Fibroblast of lung (primary cell): ENCODE data around the gene NPM3. TPM values are rescaled to one million over a fixed set of nuclear protein-coding genes. Genes with fewer than 3 reads are reported as not detected.
A peak's percentile ranks its signal among the peaks of the same experiment; 100 is the strongest.

Experiments
- DNase-seq, 2 donors: peaks; one replicate each; pipeline versions ENCODE4 v3.0.0 to v3.0.0-alpha.2; 2010; ENCODE audit warnings: low read depth in 2 of 2
- H2AFZ ChIP-seq: 2 replicates; pipeline ENCODE4 v1.5.1; 2012; ENCODE audit warnings: low read length, control low read depth, inconsistent platforms
- H3K27ac ChIP-seq: 2 replicates; pipeline ENCODE4 v1.5.1; 2011; ENCODE audit warnings: low read length, control low read depth; ENCODE audit not compliant: insufficient read depth
- H3K27me3 ChIP-seq: 2 replicates; pipeline ENCODE4 v1.5.1; 2011; ENCODE audit warnings: mild to moderate bottlenecking, low read length; ENCODE audit not compliant: control insufficient read depth, insufficient read depth
- H3K36me3 ChIP-seq: 2 replicates; pipeline ENCODE4 v1.5.1; 2011; ENCODE audit warnings: low read length; ENCODE audit not compliant: control insufficient read depth, insufficient read depth
- H3K4me1 ChIP-seq: 2 replicates; pipeline ENCODE4 v1.5.1; 2011; ENCODE audit warnings: low read length; ENCODE audit not compliant: control insufficient read depth, insufficient read depth; ENCODE audit errors: extremely low read depth
- H3K4me2 ChIP-seq: 2 replicates; pipeline ENCODE4 v1.5.1; 2011; ENCODE audit warnings: low read length, control low read depth; ENCODE audit not compliant: insufficient read depth; ENCODE audit errors: extremely low read depth
- H3K4me3 ChIP-seq, 4 experiments: fragments of 200-600 bp in 1 of 4; sonication (generic) in 1 of 4; replicated peaks in 1 of 4; 2 replicates each; pipeline ENCODE4 v1.5.1; 2011 to 2016; ENCODE audit warnings: low read length in 4 of 4, low read depth in 3 of 4, mild to moderate bottlenecking in 3 of 4, control low read depth in 2 of 4, inconsistent platforms in 1 of 4, mixed read lengths in 1 of 4; ENCODE audit not compliant: insufficient read depth in 1 of 4; ENCODE audit errors: control extremely low read depth in 1 of 4
- H3K79me2 ChIP-seq: 2 replicates; pipeline ENCODE4 v1.5.1; 2012; ENCODE audit warnings: mild to moderate bottlenecking, low read length, inconsistent platforms; ENCODE audit not compliant: control insufficient read depth, insufficient read depth
- H3K9ac ChIP-seq: 2 replicates; pipeline ENCODE4 v1.5.1; 2011; ENCODE audit warnings: mild to moderate bottlenecking, low read length, control low read depth; ENCODE audit not compliant: insufficient read depth
- H3K9me3 ChIP-seq: 2 replicates; pipeline ENCODE4 v1.5.1; 2012; ENCODE audit warnings: low read depth, low read length; ENCODE audit not compliant: control insufficient read depth, insufficient read depth
- H4K20me1 ChIP-seq: 2 replicates; pipeline ENCODE4 v1.5.1; 2011; ENCODE audit warnings: low read length; ENCODE audit not compliant: control insufficient read depth, insufficient read depth; ENCODE audit errors: extremely low read depth
- EZH2 ChIP-seq: IDR thresholded peaks from 2 replicates; pipeline ENCODE4 v1.5.1; 2012; ENCODE audit warnings: low read length, control low read depth, mild to moderate bottlenecking; ENCODE audit errors: missing control alignments
- polyA plus RNA-seq, 2 donors: library from polyadenylated mRNA; depleted of rRNA in 1 of 2; stranded (reverse) in 1 of 2; unstranded in 1 of 2; fragments of >200 nt; gene quantifications; 2 replicates each; pipeline ENCODE4 v1.2.1, GENCODE V29; 2011 to 2012; ENCODE audit warnings: missing spikeins in 1 of 2
- total RNA-seq: library from RNA; depleted of rRNA; stranded (reverse); fragments of >200 nt; gene quantifications from 2 replicates; pipeline ENCODE4 v1.2.1, GENCODE V29; 2014
- TF ChIP-seq, protein P1 (sequence below), 2 donors: IDR thresholded peaks in 1 of 2; conservative IDR thresholded peaks in 1 of 2; 1 replicate in 1 of 2; 2 replicates in 1 of 2; pipeline ENCODE4 v1.5.1; 2011 to 2012; ENCODE audit warnings: low read length in 2 of 2, control low read depth in 1 of 2, inconsistent platforms in 1 of 2, low read depth in 1 of 2, mild to moderate bottlenecking in 1 of 2

NPM3 gene
- total and polyA plus RNA-seq, 2 donors (not counting 1 experiment from before 2014, with no cell fraction given), result 29.1 to 80.8 TPM

DNA sequence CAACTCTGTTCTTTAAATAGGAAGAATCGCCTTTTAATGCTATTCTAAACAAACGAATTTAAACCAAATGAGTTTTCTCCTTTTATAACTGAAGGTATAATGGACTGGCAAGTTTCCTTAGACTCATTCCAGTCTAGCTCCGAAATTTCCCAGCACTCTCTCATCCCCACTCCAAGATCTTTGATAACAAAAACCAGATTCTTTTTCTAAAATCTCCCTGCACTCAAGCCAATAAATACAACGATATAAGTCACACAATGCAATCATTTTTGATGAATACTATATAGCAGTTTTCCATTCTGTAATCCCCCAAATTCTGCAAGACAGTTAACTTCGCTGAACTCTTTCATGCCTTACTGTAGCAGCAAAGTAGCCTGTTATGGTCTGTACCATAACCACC is 33.1 kb upstream of the NPM3 start:
- H3K9me3 ChIP-seq, result no peaks in the 10 kb centered on the region
- H3K27ac ChIP-seq, result peak overlapping the region; percentile 33
- DNase-seq, result no peak
- H3K4me2 ChIP-seq, result peak overlapping the region; percentile 20
- H3K4me1 ChIP-seq, result peaks cover 13% of the 10 kb centered on the region
- no peak for TF ChIP-seq EZH2
- TF ChIP-seq, protein P1, sequence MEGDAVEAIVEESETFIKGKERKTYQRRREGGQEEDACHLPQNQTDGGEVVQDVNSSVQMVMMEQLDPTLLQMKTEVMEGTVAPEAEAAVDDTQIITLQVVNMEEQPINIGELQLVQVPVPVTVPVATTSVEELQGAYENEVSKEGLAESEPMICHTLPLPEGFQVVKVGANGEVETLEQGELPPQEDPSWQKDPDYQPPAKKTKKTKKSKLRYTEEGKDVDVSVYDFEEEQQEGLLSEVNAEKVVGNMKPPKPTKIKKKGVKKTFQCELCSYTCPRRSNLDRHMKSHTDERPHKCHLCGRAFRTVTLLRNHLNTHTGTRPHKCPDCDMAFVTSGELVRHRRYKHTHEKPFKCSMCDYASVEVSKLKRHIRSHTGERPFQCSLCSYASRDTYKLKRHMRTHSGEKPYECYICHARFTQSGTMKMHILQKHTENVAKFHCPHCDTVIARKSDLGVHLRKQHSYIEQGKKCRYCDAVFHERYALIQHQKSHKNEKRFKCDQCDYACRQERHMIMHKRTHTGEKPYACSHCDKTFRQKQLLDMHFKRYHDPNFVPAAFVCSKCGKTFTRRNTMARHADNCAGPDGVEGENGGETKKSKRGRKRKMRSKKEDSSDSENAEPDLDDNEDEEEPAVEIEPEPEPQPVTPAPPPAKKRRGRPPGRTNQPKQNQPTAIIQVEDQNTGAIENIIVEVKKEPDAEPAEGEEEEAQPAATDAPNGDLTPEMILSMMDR (conservative IDR thresholded peaks at IDR 0.05 in 1 of 2, IDR thresholded peaks at IDR 0.05 in 1 of 2; ENCODE audit: low read depth in 1 of 2, low read length in 2 of 2), result no peak
- peaks cover 69% of the 10 kb centered on the region for H3K79me2 ChIP-seq
- H3K4me3 ChIP-seq, result peak overlapping the region; percentile 45 to 99 (median 96)
- H3K9ac ChIP-seq, result peak overlapping the region; percentile 26
- no peaks in the 10 kb centered on the region for H3K27me3 ChIP-seq
- H3K36me3 ChIP-seq, result no peaks in the 10 kb centered on the region
- peaks cover 11% of the 10 kb centered on the region for H4K20me1 ChIP-seq
- H2AFZ ChIP-seq, result no peak overlapping the region

DNA sequence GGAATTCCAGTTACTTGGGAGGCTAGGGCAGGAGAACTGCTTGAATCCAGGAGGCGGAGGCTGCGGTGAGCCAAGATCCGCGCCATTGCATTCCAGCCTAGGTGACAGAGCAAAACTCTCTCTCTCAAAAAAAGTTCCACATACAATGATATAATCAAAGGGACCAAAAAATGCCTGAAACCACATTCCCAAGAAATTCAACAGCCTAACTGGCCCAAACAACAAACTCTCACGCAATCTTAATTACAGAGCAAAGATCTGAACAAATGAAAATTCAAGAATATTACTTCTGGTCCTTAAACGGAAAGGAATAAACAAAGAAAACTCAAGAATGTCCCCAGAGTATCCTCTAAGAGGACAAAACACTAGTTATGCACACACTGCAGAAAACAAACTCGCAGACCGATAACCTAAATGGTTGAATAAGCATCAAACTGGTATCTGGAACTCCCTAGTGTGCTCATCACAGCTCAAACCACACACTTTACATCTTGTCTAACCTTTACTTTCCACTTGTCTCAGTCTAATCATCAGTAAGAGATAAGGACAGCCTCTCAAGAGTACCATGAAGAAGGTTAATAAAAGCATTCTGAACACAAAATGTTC is 31.3 kb upstream of the NPM3 start:
- DNase-seq, result peak in 1 of 2 donors; percentile 51
- Histone ChIP-seq H3K9ac (no peak overlapping the region), H2AFZ (no peak overlapping the region), H3K27me3 (no peaks in the 10 kb centered on the region), H3K36me3 (no peaks in the 10 kb centered on the region), H3K4me3 (peak overlapping the region; percentile 45 to 99 (median 96)), H3K79me2 (peaks cover 84% of the 10 kb centered on the region), H3K9me3 (no peaks in the 10 kb centered on the region), H4K20me1 (peaks cover 11% of the 10 kb centered on the region), H3K27ac (peak overlapping the region; percentile 18), H3K4me2 (peak overlapping the region; percentile 85), H3K4me1 (peaks cover 13% of the 10 kb centered on the region)
- TF ChIP-seq EZH2, result no peak
- TF ChIP-seq, protein P1 (conservative IDR thresholded peaks at IDR 0.05 in 1 of 2, IDR thresholded peaks at IDR 0.05 in 1 of 2; ENCODE audit: low read depth in 1 of 2, low read length in 2 of 2), result no peak

DNA sequence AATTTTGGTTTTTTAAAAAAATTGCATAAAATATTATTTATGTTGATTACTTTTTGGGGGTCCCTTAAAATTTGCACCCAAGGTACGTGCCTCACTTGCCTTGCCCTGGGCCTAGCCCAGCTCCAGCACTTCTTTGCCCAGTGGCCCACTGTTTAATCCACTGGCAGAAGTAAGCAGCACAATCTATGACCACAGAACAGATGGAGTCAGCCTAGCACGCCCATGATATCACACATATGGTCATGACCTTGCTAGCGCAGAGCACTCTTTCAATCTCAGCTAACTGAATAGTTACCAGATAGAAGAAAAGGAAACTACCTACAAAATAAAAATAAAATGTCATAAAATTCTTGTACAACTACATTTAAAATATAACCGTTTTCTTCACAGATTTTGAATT is 29.4 kb upstream of the NPM3 start:
- DNase-seq, result no peak
- no peak overlapping the region for H3K27ac ChIP-seq

More for the DNA sequence above, 29.4 kb upstream of the NPM3 start:
- Histone ChIP-seq H3K4me1 (peaks cover 10% of the 10 kb centered on the region), H3K79me2 (peaks cover 87% of the 10 kb centered on the region), H4K20me1 (peaks cover 11% of the 10 kb centered on the region), H3K9ac (no peak overlapping the region), H3K4me3 (no peak overlapping the region), H3K27me3 (no peaks in the 10 kb centered on the region), H3K9me3 (no peaks in the 10 kb centered on the region), H3K36me3 (peaks cover 3% of the 10 kb centered on the region), H2AFZ (no peak overlapping the region), H3K4me2 (no peak overlapping the region)
- TF ChIP-seq EZH2, result no peak
- TF ChIP-seq, protein P1 (conservative IDR thresholded peaks at IDR 0.05 in 1 of 2, IDR thresholded peaks at IDR 0.05 in 1 of 2; ENCODE audit: low read depth in 1 of 2, low read length in 2 of 2), result no peak
